ENCODE measurements around the gene ACSM2A.
"Not testable (repeated sequence)": the region's sequence is repeated elsewhere in the genome, so short reads cannot be mapped to it uniquely, and the experiment has no call there.

ACSM2A gene

GRCh38 chr16:20451364-20451763, at the start of gene ACSM2A:
Gene ACSM2A (plus strand): TSS chr16:20451521. CDS start chr16:20460115, 8,594 bp downstream.
- DNase-seq, result not testable (repeated sequence)

- DNase-seq, result no peak
These were observed 48.7 kb upstream of the ACSM2A start for GRCh38 chr16:20402651-20403050.

- DNase-seq, result no peak
These were observed 46.7 kb upstream of the ACSM2A start, which contains the start of gene PDILT for GRCh38 chr16:20404637-20405036. Gene PDILT (minus strand): TSS chr16:20404737. CDS start chr16:20399300, 5,437 bp downstream.

GRCh38 chr16:20409398-20410120, 41.8 kb upstream of the ACSM2A start, which contains the start of gene ACSM5:
Gene ACSM5 (plus strand): TSS chr16:20409534. CDS start chr16:20411485, 1,951 bp downstream.
- peak in 49 of 56 donors; percentile 0 to 75 (median 37) for DNase-seq

- peak in 1 of 56 donors; percentile 0 for DNase-seq
These were observed 41.1 kb upstream of the ACSM2A start for GRCh38 chr16:20410121-20410723.

GRCh38 chr16:20411055-20411454, 40.3 kb upstream of the ACSM2A start:
- DNase-seq, result no peak

GRCh38 chr16:20415541-20415940, 35.8 kb upstream of the ACSM2A start:
- DNase-seq, result no peak

GRCh38 chr16:20419093-20419492, 32.2 kb upstream of the ACSM2A start:
- not testable (repeated sequence) for DNase-seq

- not testable (repeated sequence) for DNase-seq
These were observed 29.6 kb upstream of the ACSM2A start for GRCh38 chr16:20421748-20422147.

GRCh38 chr16:20423772-20424128, 27.6 kb upstream of the ACSM2A start:
- DNase-seq, result not testable (repeated sequence)

- DNase-seq, result no peak
These were observed 27.0 kb upstream of the ACSM2A start for GRCh38 chr16:20424129-20424866.

- not testable (repeated sequence) for DNase-seq
These were observed 23.9 kb upstream of the ACSM2A start for GRCh38 chr16:20427401-20427797.

- DNase-seq, result not testable (repeated sequence)
These were observed 21.8 kb upstream of the ACSM2A start for GRCh38 chr16:20429499-20429898.

- not testable (repeated sequence) for DNase-seq
These were observed 20.8 kb upstream of the ACSM2A start for GRCh38 chr16:20430480-20430879.

GRCh38 chr16:20430948-20431347, 20.4 kb upstream of the ACSM2A start:
- no peak for DNase-seq

- DNase-seq, result not testable (repeated sequence)
These were observed 12.4 kb upstream of the ACSM2A start for GRCh38 chr16:20438950-20439349.

- DNase-seq, result peak in 1 of 56 donors; percentile 0
These were observed 11.5 kb upstream of the ACSM2A start for GRCh38 chr16:20439820-20440231.

- DNase-seq, result not testable (repeated sequence)
These were observed 10.6 kb upstream of the ACSM2A start for GRCh38 chr16:20440731-20441130.

- no peak for DNase-seq
These were observed 10.1 kb upstream of the ACSM2A start for GRCh38 chr16:20441191-20441590.

- not testable (repeated sequence) for DNase-seq
These were observed 9.5 kb upstream of the ACSM2A start for GRCh38 chr16:20441859-20442258.

- DNase-seq, result not testable (repeated sequence)
These were observed 4.5 kb upstream of the ACSM2A start for GRCh38 chr16:20446652-20447393.
